HG03060 (cell line): ENCODE measurements around the gene RPS6KC1.
"Not testable (repeated sequence)": the region's sequence is repeated elsewhere in the genome, so short reads cannot be mapped to it uniquely, and the experiment has no call there.

Experiments
- ATAC-seq: cut with Tn5 transposase; IDR thresholded peaks from one replicate; pipeline ENCODE4 v1.9.1; 2021; ENCODE audit warnings: low read depth, moderate number of reproducible peaks; ENCODE audit not compliant: unreplicated experiment

Gene RPS6KC1, protein sequence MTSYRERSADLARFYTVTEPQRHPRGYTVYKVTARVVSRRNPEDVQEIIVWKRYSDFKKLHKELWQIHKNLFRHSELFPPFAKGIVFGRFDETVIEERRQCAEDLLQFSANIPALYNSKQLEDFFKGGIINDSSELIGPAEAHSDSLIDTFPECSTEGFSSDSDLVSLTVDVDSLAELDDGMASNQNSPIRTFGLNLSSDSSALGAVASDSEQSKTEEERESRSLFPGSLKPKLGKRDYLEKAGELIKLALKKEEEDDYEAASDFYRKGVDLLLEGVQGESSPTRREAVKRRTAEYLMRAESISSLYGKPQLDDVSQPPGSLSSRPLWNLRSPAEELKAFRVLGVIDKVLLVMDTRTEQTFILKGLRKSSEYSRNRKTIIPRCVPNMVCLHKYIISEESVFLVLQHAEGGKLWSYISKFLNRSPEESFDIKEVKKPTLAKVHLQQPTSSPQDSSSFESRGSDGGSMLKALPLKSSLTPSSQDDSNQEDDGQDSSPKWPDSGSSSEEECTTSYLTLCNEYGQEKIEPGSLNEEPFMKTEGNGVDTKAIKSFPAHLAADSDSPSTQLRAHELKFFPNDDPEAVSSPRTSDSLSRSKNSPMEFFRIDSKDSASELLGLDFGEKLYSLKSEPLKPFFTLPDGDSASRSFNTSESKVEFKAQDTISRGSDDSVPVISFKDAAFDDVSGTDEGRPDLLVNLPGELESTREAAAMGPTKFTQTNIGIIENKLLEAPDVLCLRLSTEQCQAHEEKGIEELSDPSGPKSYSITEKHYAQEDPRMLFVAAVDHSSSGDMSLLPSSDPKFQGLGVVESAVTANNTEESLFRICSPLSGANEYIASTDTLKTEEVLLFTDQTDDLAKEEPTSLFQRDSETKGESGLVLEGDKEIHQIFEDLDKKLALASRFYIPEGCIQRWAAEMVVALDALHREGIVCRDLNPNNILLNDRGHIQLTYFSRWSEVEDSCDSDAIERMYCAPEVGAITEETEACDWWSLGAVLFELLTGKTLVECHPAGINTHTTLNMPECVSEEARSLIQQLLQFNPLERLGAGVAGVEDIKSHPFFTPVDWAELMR

DNA sequence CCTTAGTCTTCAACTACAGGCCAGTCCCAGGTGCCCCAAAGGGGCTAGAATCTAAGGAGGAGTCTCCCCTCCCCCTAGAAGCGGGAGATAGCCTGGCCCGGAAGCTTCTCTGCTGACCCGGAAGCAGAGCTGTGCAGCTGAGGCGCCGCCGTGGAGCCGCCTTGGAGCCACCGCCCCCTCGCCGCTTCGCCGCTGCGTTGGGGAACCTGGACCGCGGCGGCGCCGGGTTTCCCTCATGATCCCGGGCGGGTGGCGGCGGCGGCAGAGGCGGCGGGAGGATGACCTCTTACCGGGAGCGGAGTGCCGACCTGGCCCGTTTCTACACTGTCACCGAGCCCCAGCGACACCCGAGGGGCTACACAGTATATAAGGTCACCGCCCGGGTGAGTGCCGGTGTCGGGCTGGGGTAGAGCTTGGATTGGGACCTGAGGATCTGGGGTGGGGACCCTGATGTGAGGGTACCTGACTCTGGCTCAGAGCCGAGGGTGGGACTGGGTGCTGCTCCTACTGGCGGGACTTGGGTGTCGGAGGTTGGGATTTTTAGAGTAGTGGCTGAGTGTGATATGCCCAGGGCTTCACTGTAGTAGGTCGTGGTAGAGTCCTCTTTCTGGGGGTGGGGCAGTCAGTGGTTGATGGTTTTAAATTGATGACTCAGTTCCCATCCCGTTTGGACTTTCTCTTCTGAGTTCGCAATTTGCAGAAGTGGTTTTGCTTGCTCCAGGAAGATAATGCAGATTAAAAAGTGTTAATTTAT lies at the start of gene RPS6KC1:
Gene RPS6KC1, plus strand, starts transcription at position 115 of the 754 bp plus-strand sequence. Its CDS starts 164 bp downstream, at position 279.
- peak; percentile 89 for ATAC-seq

- ATAC-seq: no peak
These were observed 47.8 kb upstream of the RPS6KC1 start for GRCh38 chr1:213003256-213003655.

GRCh38 chr1:213008564-213008963 lies 42.5 kb upstream of the RPS6KC1 start:
- ATAC-seq: no peak

- ATAC-seq: no peak
These were observed 36.4 kb upstream of the RPS6KC1 start for GRCh38 chr1:213014642-213015041.

- peak; percentile 88 for ATAC-seq
These were observed 35.7 kb upstream of the RPS6KC1 start, which contains the start of gene ANGEL2 for GRCh38 chr1:213015099-213016050. Gene ANGEL2, minus strand, starts transcription at chr1:213015867. Its CDS starts 196 bp downstream, at chr1:213015671.

- no peak for ATAC-seq
These were observed 33.4 kb upstream of the RPS6KC1 start for GRCh38 chr1:213017447-213018273.

DNA sequence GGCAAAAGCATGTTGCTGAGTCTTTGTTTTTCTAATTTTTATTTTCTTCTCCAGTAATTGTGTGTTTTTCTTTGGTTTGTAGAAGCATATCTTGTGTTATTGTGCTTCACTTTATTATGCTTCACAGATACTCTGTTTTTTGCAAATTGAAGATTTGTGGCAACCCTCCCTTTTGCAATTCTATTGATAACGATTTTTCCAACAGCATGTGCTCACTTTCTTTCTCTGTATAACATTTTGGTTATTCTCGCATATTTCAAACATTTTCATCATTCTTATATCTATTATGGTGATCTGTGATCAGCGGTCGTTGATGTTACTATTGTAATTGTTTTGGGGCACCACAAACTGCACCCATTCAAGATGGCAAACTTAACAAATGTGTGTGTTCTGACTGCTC lies 31.6 kb upstream of the RPS6KC1 start:
- ATAC-seq: no peak

GRCh38 chr1:213020016-213020415 lies 31.0 kb upstream of the RPS6KC1 start:
- no peak for ATAC-seq

DNA sequence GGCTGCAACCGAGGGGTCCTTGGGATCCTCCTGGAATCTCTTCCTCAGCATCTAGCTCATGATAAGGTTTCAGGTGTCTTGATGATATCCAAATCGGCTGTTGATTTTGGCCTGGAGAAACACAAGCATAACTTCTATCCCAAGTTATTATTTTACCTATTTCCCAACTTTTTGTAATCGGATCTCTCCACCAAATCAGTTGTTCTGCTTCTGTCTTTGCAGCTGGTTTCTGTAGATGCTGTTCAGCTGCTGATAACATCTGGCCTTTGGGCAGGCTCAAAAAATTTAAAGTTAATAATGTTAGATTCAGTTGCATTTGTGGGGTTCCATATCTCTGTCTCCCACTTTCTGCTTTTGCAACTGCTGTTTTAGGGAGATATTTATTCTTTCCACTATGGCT lies 24.0 kb upstream of the RPS6KC1 start:
- ATAC-seq: not testable (repeated sequence)

DNA sequence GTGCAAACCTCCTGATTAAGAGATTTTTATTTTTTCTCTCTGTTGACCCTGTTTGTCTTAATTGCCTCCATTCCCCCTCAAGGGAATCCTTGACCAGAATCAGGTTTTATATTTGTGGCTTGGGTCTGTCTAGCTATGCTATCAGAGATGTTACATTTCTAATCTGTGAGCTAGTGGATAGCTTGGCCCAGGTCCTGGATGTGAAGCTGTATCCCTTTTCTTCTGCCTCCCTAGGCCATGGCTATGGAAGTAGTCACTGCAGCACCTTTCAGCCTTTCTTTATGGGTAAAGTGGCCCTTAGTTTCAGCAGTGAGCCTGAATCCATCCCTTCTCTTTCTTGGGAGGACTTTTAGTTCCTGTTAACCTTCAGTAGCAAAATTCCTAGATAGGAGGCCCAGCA lies 18.4 kb upstream of the RPS6KC1 start:
- ATAC-seq: no peak

- no peak for ATAC-seq
These were observed 16.3 kb upstream of the RPS6KC1 start for GRCh38 chr1:213034713-213035112.

DNA sequence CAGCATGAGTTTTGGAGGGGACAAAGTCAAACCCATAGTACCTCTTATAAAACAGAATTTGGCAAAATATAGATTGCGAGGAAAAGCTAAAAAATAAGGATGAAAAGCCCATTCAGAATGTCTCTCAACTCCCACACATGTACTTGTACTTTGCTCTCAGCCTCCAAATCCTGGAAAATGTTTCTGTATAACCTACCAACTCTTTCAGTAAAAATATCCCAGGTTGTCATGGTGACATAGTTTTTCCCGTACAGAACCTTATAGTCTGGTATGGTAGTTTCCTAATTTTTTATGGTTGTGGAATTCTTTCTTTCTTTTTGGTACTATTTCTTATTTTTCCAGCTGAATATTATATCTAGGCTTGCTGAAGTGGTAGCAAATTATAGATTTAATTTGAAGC lies 15.5 kb upstream of the RPS6KC1 start:
- ATAC-seq: no peak

GRCh38 chr1:213041443-213041842 lies 9.6 kb upstream of the RPS6KC1 start:
- no peak for ATAC-seq

DNA sequence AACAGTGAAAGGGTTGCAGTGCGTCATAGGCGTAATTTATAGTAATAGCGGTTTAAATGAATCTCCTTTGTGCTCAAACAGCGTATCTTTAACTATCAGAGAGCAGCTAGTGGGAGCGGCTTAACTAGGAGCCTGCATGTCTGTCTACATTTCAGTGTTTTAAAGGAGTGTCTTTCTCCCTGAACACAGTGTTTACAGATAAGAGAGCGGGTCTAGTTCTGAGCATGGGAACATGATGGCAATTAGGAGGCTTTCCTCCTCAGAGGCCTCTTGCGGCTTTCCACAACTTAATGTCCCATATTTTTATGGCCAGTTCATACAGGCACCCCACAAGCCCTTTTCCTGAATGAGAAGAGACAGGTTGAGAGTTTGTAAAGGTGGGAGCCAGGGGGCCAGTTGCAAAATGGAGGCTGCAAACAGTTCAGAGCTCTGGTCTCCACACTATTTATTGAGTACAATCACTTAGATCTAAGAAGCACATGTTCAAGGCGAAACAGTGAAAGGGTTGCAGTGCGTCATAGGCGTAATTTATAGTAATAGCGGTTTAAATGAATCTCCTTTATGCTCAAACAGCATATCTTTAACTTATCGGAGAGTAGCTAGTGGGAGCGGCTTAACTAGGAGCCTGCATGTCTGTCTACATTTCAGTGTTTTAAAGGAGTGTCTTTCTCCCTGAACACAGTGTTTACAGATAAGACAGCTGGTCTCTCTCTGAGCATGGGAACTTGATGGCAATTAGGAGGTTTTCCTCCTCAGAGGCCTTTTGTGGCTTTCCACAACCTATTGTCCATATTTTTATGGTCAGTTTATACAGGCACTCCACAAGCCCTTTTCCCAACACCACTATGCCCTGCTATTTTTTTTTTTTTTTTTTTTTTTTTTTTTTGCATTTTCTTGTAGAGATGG lies 5.5 kb upstream of the RPS6KC1 start:
- not testable (repeated sequence) for ATAC-seq

- no peak for ATAC-seq
These were observed 1.8 kb upstream of the RPS6KC1 start for GRCh38 chr1:213049232-213049631.

- no peak for ATAC-seq
These were observed 305 bp upstream of the RPS6KC1 start for GRCh38 chr1:213050745-213051126.

GRCh38 chr1:213051881-213052202 lies 801 bp downstream of the RPS6KC1 start:
- ATAC-seq: no peak
